ENCODE results near the gene IFIT1B.

DNA sequence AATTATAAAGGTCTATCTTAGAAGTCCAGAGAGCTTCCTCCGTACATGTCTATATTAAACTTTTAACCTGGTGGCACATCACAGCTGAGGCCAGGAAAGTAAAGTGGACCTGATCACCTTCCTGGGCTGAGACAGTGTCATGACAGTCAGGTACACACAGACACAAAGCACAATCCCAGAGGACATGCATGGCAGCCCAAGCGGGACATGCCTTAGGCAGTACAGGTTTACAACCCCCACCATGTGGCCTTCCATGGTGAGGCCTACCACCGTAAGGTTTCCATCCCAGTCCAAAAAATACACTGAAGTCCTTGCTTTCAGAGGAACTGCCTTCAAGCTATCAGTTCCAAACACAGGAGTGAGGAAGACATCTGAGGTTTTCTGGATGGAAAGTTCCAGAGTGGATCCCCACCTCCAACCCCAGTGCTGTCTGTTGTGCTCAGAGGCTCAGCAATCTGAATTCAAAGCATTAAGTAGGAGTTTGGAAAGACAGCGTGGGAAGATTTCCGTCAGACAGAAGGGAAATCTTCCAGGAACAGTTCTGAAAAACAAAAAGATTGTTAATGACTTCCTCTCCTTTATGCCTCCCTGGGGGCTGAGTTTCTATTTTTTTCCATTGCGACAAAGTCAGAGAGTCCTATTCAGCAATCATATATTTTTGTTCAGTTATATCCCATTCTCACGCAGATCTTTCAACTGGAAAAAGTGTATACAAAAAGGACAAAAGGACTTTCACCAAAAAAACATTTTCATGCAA lies 30.0 kb upstream of the IFIT1B start:
- TF ChIP-seq, protein P1, sequence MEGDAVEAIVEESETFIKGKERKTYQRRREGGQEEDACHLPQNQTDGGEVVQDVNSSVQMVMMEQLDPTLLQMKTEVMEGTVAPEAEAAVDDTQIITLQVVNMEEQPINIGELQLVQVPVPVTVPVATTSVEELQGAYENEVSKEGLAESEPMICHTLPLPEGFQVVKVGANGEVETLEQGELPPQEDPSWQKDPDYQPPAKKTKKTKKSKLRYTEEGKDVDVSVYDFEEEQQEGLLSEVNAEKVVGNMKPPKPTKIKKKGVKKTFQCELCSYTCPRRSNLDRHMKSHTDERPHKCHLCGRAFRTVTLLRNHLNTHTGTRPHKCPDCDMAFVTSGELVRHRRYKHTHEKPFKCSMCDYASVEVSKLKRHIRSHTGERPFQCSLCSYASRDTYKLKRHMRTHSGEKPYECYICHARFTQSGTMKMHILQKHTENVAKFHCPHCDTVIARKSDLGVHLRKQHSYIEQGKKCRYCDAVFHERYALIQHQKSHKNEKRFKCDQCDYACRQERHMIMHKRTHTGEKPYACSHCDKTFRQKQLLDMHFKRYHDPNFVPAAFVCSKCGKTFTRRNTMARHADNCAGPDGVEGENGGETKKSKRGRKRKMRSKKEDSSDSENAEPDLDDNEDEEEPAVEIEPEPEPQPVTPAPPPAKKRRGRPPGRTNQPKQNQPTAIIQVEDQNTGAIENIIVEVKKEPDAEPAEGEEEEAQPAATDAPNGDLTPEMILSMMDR (tag by site-specific recombination; IDR thresholded peaks at IDR 0.05), result no peak
- TF ChIP-seq ZNF561 (tag by site-specific recombination; IDR thresholded peaks at IDR 0.05; ENCODE audit: borderline replicate concordance), result no peak
- TF ChIP-seq ZFP69B (tag by site-specific recombination; IDR thresholded peaks at IDR 0.05), result no peak
- TF ChIP-seq ZNF768 (tag by site-specific recombination; IDR thresholded peaks at IDR 0.05), result no peak
- no peak for TF ChIP-seq HOXC10 (CRISPR knock-in tag; IDR thresholded peaks at IDR 0.05)
- no peak for TF ChIP-seq MZF1 (tag by site-specific recombination; IDR thresholded peaks at IDR 0.05; ENCODE audit: borderline replicate concordance)
